Measurements from ENCODE around the gene DHX30. TPM values are rescaled to one million over a fixed set of nuclear protein-coding genes. Genes with fewer than 3 reads are reported as not detected.
A peak's percentile ranks its signal among the peaks of the same experiment; 100 is the strongest.
"Not testable (repeated sequence)": the region's sequence is repeated elsewhere in the genome, so short reads cannot be mapped to it uniquely, and the experiment has no call there.

The DHX30 gene, protein sequence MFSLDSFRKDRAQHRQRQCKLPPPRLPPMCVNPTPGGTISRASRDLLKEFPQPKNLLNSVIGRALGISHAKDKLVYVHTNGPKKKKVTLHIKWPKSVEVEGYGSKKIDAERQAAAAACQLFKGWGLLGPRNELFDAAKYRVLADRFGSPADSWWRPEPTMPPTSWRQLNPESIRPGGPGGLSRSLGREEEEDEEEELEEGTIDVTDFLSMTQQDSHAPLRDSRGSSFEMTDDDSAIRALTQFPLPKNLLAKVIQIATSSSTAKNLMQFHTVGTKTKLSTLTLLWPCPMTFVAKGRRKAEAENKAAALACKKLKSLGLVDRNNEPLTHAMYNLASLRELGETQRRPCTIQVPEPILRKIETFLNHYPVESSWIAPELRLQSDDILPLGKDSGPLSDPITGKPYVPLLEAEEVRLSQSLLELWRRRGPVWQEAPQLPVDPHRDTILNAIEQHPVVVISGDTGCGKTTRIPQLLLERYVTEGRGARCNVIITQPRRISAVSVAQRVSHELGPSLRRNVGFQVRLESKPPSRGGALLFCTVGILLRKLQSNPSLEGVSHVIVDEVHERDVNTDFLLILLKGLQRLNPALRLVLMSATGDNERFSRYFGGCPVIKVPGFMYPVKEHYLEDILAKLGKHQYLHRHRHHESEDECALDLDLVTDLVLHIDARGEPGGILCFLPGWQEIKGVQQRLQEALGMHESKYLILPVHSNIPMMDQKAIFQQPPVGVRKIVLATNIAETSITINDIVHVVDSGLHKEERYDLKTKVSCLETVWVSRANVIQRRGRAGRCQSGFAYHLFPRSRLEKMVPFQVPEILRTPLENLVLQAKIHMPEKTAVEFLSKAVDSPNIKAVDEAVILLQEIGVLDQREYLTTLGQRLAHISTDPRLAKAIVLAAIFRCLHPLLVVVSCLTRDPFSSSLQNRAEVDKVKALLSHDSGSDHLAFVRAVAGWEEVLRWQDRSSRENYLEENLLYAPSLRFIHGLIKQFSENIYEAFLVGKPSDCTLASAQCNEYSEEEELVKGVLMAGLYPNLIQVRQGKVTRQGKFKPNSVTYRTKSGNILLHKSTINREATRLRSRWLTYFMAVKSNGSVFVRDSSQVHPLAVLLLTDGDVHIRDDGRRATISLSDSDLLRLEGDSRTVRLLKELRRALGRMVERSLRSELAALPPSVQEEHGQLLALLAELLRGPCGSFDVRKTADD
- total RNA-seq: 10 to 100 TPM; 46.4 to 72.4 (median 68.1) TPM

DNA sequence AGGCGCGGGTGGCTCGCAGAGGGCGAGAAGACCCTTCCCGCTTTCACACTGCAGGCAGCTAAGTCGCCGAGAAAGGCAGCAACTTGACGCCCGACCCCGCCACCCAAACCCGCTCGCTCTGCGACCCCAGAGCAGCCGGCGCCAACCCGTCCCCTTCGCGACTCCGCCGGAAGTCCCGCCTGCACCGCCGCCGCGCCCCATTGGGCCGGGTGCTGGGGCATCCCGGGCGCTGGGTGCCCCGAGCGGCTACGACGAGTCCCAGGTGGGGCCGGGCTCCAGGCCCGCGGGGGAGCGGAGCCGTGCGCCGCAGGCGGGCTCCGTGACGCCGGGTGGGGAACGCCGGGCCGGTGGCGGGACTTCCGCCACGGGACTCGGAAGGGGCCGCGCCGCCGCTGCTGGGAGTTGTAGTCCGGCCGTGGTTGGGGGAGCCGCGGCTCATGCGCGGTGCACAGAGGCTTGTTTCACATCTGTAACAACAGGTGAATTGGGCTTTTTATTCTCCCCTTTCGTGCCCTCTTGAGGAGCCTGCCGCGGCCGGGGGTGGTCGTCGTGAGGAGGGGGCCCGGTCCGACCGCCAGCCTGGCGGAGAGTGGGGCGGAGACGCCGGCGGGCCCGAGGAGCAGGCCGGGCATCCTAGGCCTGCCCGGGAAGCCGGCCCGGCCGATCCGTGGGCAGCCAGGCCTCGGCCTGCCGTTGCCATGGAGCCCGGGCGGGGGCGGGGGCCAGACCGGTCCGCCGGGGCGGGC is at the start of gene DHX30:
Gene DHX30, plus strand, starts transcription at position 405 of the 746 bp plus-strand sequence. CDS start 7,546 bp downstream, outside the sequence.
- peak; percentile 77 to 80 for DNase-seq (ENCODE audit: low spot score in 2 of 2)
- H3K9me3 ChIP-seq: no peaks in the 10 kb centered on the region
- intact Hi-C loops (cut with DNase I; ENCODE audit: low total_unique reads): no loop called here
- H3K27me3 ChIP-seq: no peaks in the 10 kb centered on the region
- peak within 1 kb of the TSS; percentile 92 to 94 for H3K27ac ChIP-seq
- H3K36me3 ChIP-seq: no peaks in the 10 kb centered on the region
- H3K4me1 ChIP-seq: peaks cover 4 to 9% of the 10 kb centered on the region in 2 donors
- TF ChIP-seq, protein P1, sequence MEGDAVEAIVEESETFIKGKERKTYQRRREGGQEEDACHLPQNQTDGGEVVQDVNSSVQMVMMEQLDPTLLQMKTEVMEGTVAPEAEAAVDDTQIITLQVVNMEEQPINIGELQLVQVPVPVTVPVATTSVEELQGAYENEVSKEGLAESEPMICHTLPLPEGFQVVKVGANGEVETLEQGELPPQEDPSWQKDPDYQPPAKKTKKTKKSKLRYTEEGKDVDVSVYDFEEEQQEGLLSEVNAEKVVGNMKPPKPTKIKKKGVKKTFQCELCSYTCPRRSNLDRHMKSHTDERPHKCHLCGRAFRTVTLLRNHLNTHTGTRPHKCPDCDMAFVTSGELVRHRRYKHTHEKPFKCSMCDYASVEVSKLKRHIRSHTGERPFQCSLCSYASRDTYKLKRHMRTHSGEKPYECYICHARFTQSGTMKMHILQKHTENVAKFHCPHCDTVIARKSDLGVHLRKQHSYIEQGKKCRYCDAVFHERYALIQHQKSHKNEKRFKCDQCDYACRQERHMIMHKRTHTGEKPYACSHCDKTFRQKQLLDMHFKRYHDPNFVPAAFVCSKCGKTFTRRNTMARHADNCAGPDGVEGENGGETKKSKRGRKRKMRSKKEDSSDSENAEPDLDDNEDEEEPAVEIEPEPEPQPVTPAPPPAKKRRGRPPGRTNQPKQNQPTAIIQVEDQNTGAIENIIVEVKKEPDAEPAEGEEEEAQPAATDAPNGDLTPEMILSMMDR (IDR thresholded peaks at IDR 0.05): no peak
- TF ChIP-seq POLR2A (IDR thresholded peaks at IDR 0.05) (no peak), POLR2AphosphoS5 (IDR thresholded peaks at IDR 0.05) (peak in 2 of 3 donors; percentile 9 to 60)
- H3K4me3 ChIP-seq: peak within 1 kb of the TSS; percentile 77 to 91 (median 80)

DNA sequence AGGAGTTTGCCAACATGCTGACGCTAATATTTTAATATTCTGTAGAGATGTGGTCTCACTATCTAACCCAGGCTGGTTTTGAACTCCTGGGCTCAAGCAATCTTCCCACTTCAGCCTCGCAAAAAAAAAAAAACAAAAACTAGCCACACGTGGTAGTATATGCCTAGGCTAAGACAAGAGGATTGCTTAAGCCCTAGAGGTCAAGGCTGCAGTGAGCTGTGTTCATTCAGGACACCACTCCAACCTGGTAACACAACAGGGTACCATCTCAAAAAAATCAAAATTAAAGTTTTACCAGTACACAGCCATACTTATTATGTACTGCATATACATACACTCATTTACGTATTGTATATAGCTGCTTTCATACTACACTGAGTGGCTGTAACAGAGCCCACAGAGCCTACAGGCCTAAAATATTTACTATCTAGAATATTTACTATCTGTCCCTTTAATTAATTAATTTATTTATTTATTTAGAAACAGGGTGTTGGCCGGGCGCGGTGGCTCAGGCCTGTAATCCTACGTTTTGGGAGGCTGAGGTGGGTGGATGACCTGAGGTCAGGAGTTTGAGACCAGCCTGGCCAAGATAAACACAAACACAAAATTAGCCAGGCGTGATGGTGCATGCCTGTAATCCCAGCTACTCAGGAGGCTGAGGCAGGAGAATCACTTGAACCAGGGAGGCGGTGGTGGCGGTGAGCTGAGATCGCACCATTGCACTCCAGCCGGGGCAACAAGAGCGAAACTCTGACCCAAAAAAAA is 44.5 kb upstream of the DHX30 start:
- H3K4me1 ChIP-seq: no peaks in the 10 kb centered on the region
- no peak for TF ChIP-seq POLR2A (IDR thresholded peaks at IDR 0.05)
- no peak for TF ChIP-seq POLR2AphosphoS5 (IDR thresholded peaks at IDR 0.05)
- H3K9me3 ChIP-seq: no peaks in the 10 kb centered on the region
- no peak for DNase-seq (ENCODE audit: low spot score in 2 of 2)
- H3K27ac ChIP-seq: no peak overlapping the region
- H3K27me3 ChIP-seq: no peaks in the 10 kb centered on the region
- H3K4me3 ChIP-seq: no peak overlapping the region
- no peaks in the 10 kb centered on the region for H3K36me3 ChIP-seq
- intact Hi-C loops (cut with DNase I; ENCODE audit: low total_unique reads): no loop called here

DNA sequence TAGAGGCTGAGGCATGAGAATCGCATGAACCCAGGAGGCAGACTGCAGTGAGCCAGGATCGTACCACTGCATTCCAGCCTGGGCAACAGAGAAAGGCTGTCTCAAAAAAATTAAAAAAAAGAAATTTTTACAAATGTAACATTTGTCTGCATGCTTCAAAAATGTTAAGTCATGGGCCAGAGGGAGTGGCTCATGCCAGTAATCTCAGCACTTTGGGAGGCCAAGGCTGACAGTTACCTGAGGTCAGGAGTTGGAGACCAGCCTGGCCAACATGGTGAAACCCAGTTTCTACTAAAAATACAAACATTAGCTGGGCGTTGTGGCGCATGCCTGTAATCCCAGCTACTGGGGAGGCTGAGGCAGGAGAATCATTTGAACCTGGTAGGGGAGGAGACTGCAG is 42.7 kb upstream of the DHX30 start:
- H3K27ac ChIP-seq; H3K27me3 ChIP-seq; H3K36me3 ChIP-seq; DNase-seq (ENCODE audit: low spot score in 2 of 2); H3K4me3 ChIP-seq; intact Hi-C loops (cut with DNase I; ENCODE audit: low total_unique reads); H3K4me1 ChIP-seq; H3K9me3 ChIP-seq: not testable (repeated sequence)

DNA sequence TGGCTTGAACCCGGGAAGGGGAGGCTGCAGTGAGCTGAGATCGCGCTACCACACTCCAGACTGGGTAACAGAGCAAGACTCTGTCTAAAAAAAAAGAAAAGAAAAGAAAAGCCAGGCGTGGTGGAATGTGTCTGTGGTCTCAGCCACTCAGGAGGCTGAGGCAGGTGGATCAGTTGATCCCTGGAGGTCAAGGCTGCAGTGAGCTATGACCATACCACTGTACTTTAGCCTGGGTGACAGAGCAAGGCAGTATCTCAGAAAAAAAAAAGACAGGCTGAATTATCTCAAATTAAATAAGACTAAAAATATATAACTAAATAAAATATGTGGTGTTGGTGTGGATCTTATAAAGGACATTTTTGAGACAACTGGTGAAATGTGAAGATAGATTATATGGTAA is 41.9 kb upstream of the DHX30 start:
- H3K27ac ChIP-seq: no peak overlapping the region
- intact Hi-C loops (cut with DNase I; ENCODE audit: low total_unique reads): no loop called here

DNA sequence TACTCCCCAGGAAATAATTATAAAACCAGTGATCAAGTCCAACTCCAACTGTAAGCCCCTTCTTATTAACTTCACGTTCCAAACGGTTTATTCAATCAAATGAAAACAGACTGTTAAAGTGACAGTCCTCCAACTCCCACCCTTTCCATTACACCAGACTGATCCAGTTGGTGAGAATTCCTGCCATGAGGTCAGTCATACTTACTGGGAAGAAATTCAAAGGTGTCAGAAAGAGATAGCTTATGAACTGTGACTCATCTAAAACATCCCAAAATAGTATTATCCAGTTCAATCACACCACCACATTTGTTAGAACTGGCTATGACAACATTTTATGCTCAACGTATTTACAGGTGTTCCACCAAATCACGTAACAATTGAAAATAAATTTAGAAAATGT is 40.7 kb upstream of the DHX30 start:
- TF ChIP-seq, protein P1 (IDR thresholded peaks at IDR 0.05): no peak
- no peak for TF ChIP-seq POLR2A (IDR thresholded peaks at IDR 0.05)
- TF ChIP-seq POLR2AphosphoS5 (IDR thresholded peaks at IDR 0.05): no peak
- Histone ChIP-seq H3K9me3 (no peaks in the 10 kb centered on the region), H3K27ac (no peak overlapping the region), H3K4me3 (no peak overlapping the region), H3K36me3 (no peaks in the 10 kb centered on the region), H3K27me3 (no peaks in the 10 kb centered on the region), H3K4me1 (no peaks in the 10 kb centered on the region)
- DNase-seq (ENCODE audit: low spot score in 2 of 2): no peak
- intact Hi-C loops (cut with DNase I; ENCODE audit: low total_unique reads): no loop called here

More for the DNA sequence above, 41.9 kb upstream of the DHX30 start:
- no peaks in the 10 kb centered on the region for H3K4me1 ChIP-seq
- no peak for DNase-seq (ENCODE audit: low spot score in 2 of 2)
- TF ChIP-seq, protein P1 (IDR thresholded peaks at IDR 0.05): no peak
- TF ChIP-seq POLR2AphosphoS5 (IDR thresholded peaks at IDR 0.05): no peak
- TF ChIP-seq POLR2A (IDR thresholded peaks at IDR 0.05): no peak
- no peak overlapping the region for H3K4me3 ChIP-seq
- no peaks in the 10 kb centered on the region for H3K9me3 ChIP-seq
- H3K36me3 ChIP-seq: no peaks in the 10 kb centered on the region
- H3K27me3 ChIP-seq: no peaks in the 10 kb centered on the region

Measured in breast epithelium (tissue), 4 donors.